ENCODE results near the gene TTN.

TTN gene

GRCh38 chr2:178521304-178522150 is 285.7 kb downstream of the TTN start:
- no peak for DNase-seq
- H3K4me3 ChIP-seq (ENCODE audit: low read depth, low read length) = no peak overlapping the region
- H3K36me3 ChIP-seq (replicated peaks) = peaks cover 4% of the 10 kb centered on the region
- in situ Hi-C loops (cut with HindIII; ENCODE audit: low pct_ligation_motif_present, low sequenced_read_pairs) = no loop called here
- no peak overlapping the region for H3K27ac ChIP-seq
- no peaks in the 10 kb centered on the region for H3K27me3 ChIP-seq (replicated peaks)
- no peak for TF ChIP-seq CTCF (IDR thresholded peaks at IDR 0.05; ENCODE audit: low read depth, low read length, missing control alignments)

GRCh38 chr2:178517496-178517895 is 289.7 kb downstream of the TTN start:
- Histone ChIP-seq H3K27me3 (replicated peaks) (no peaks in the 10 kb centered on the region), H3K4me3 (ENCODE audit: low read depth, low read length) (no peak overlapping the region), H3K36me3 (replicated peaks) (peaks cover 4% of the 10 kb centered on the region), H3K27ac (no peak overlapping the region)
- DNase-seq = no peak
- TF ChIP-seq CTCF (IDR thresholded peaks at IDR 0.05; ENCODE audit: low read depth, low read length, missing control alignments) = no peak
- in situ Hi-C loops (cut with HindIII; ENCODE audit: low pct_ligation_motif_present, low sequenced_read_pairs) = no loop called here

GRCh38 chr2:178514664-178515063 is 292.6 kb downstream of the TTN start:
- Histone ChIP-seq H3K4me3 (ENCODE audit: low read depth, low read length) (no peak overlapping the region), H3K27ac (no peak overlapping the region), H3K36me3 (replicated peaks) (peaks cover 4% of the 10 kb centered on the region), H3K27me3 (replicated peaks) (no peaks in the 10 kb centered on the region)
- DNase-seq = peak; percentile 7
- in situ Hi-C loops (cut with HindIII; ENCODE audit: low pct_ligation_motif_present, low sequenced_read_pairs) = no loop called here
- TF ChIP-seq CTCF (IDR thresholded peaks at IDR 0.05; ENCODE audit: low read depth, low read length, missing control alignments) = no peak

- in situ Hi-C loops (cut with HindIII; ENCODE audit: low pct_ligation_motif_present, low sequenced_read_pairs) = no loop called here
- Histone ChIP-seq H3K27me3 (replicated peaks) (no peaks in the 10 kb centered on the region), H3K27ac (no peak overlapping the region), H3K36me3 (replicated peaks) (peaks cover 4% of the 10 kb centered on the region), H3K4me3 (ENCODE audit: low read depth, low read length) (no peak overlapping the region)
- TF ChIP-seq CTCF (IDR thresholded peaks at IDR 0.05; ENCODE audit: low read depth, low read length, missing control alignments) = no peak
- DNase-seq = no peak
Observed at GRCh38 chr2:178513876-178514275, 293.3 kb downstream of the TTN start.

DNA sequence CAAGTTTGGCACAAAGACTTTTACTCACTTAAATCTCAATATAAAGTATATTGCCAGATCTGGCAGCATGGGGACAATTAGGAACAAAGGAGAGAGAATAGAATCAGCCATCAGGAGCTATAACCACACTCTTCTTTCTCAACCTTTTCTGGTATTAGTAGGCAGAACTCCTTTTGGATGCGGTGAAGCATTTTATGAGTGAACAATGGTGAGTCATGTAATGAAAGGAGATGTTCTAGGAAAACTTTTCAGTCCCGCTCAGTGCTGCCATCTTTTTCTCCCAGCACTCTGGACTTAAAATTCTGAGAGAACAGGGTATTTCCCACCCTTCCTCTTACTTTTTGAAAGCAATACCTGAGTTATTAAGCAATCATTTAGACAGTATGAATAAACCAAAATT is 294.7 kb downstream of the TTN start:
- Histone ChIP-seq H3K36me3 (replicated peaks) (no peaks in the 10 kb centered on the region), H3K27ac (no peak overlapping the region), H3K4me3 (ENCODE audit: low read depth, low read length) (no peak overlapping the region), H3K27me3 (replicated peaks) (no peaks in the 10 kb centered on the region)
- TF ChIP-seq CTCF (IDR thresholded peaks at IDR 0.05; ENCODE audit: low read depth, low read length, missing control alignments) = peak; percentile 3
- in situ Hi-C loops (cut with HindIII; ENCODE audit: low pct_ligation_motif_present, low sequenced_read_pairs) = no loop called here
- no peak for DNase-seq

DNA sequence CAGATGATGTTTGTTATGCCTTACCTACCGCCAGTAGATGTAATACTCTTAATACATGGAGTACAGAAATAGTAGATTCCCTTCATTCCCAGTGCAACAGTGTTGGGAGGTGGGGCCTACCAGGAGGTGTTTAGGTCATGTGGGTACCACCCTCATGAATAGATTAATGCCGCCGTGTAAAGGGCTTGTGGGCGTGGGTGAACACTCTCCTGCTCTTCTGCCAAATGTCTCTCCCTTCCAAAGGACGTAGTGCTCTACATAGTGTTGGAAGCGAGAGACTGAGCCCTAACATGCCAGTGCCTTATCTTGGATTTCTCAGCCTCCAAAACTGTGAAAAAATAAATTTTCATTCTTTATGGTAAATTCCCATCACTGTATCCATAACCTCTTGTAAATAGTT is 296.8 kb downstream of the TTN start:
- no peak for DNase-seq
- H3K36me3 ChIP-seq (replicated peaks) = no peaks in the 10 kb centered on the region
- in situ Hi-C loops (cut with HindIII; ENCODE audit: low pct_ligation_motif_present, low sequenced_read_pairs) = no loop called here
- H3K27ac ChIP-seq = no peak overlapping the region
- no peaks in the 10 kb centered on the region for H3K27me3 ChIP-seq (replicated peaks)
- no peak for TF ChIP-seq CTCF (IDR thresholded peaks at IDR 0.05; ENCODE audit: low read depth, low read length, missing control alignments)
- no peak overlapping the region for H3K4me3 ChIP-seq (ENCODE audit: low read depth, low read length)
